Fibroblast of mammary gland (primary cell): ENCODE results near the gene PXMP2.

Source experiments
- DNase-seq: peaks from one replicate; pipeline ENCODE4 v3.0.0-alpha.2; 2010; ENCODE audit warnings: low read depth
- H3K4me3 ChIP-seq: 2 replicates; pipeline ENCODE4 v1.5.1; 2011; ENCODE audit warnings: low read depth, mild to moderate bottlenecking, low read length, moderate library complexity; ENCODE audit not compliant: control insufficient read depth
- CTCF ChIP-seq: conservative IDR thresholded peaks from 2 replicates; pipeline ENCODE4 v1.5.1; 2011; ENCODE audit warnings: low read depth, low read length, inconsistent platforms; ENCODE audit not compliant: control insufficient read depth, insufficient read depth

Gene PXMP2

GRCh38 chr12:132740313-132740646 is 52.9 kb downstream of the PXMP2 start:
- no peak for TF ChIP-seq CTCF

DNA sequence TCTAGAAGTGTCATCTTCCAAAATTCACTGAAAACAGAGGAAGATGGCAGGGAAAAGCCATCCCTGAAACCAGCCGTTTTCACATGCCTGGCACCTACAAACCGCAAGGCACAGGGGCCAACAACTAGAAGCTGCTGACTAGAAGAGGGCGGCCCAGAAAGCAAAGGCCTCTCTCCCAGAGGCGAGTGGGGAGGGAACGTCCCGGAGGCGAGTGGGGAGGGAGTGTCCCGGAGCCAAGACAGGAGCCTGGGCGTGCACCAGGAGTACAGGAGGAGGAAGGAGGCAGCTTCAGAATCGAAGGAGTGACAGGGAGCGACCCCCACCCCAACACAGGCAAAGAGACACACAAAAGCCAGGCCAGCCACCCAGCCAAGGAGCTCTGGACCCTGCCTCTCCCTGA is 53.3 kb downstream of the PXMP2 start:
- H3K4me3 ChIP-seq: no peak overlapping the region
- no peak for TF ChIP-seq CTCF
- no peak for DNase-seq

More at GRCh38 chr12:132740313-132740646, 52.9 kb downstream of the PXMP2 start:
- no peak for DNase-seq
- H3K4me3 ChIP-seq: no peak overlapping the region

- no peak for TF ChIP-seq CTCF
- DNase-seq: no peak
Observed at GRCh38 chr12:132741620-132742019, 54.2 kb downstream of the PXMP2 start.

GRCh38 chr12:132743831-132744230 is 56.4 kb downstream of the PXMP2 start:
- no peak for DNase-seq
- no peak overlapping the region for H3K4me3 ChIP-seq
- no peak for TF ChIP-seq CTCF

More at GRCh38 chr12:132741620-132742019, 54.2 kb downstream of the PXMP2 start:
- H3K4me3 ChIP-seq: no peak overlapping the region

DNA sequence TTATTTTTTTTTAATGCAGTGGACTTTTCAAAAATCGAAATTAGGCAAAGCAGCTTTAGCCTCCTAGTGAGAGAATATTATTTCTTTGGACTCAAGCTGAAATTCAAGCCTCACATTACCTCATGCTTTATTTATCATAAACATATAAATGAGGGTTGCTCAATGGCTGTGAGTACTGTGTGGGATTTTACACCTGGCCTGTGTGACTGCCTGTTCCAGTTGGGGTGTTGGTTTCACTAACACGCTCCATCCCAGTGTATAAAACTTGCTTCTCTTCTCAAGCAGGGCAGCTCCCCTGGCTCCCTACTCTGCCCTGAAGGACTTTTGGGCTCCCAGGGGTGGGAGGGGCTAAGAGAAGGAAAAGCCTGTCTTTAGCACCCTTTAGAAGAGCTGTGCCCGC is 59.2 kb downstream of the PXMP2 start:
- no peak for TF ChIP-seq CTCF
- no peak overlapping the region for H3K4me3 ChIP-seq
- no peak for DNase-seq

- TF ChIP-seq CTCF: no peak
Observed at GRCh38 chr12:132747395-132747794, 60.0 kb downstream of the PXMP2 start.

DNA sequence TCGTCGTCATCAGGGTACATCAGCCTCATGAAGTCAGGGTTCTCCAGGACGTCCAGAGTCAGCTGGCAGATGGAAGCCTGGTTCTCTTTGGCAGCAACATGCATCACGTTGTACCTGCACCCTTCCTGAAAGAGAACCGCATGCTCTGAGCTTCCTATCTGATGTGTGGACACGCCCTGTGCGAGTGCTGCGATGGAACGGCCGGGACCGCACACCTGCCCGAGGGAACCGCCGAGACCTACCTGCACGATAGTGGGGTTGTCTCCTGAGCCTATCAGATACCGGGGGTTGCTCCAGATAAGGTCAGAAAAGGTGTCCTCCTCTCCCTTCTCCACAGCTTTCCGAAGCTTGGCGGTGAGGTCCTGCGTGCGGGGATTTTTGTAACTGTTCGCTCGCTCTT is 60.5 kb downstream of the PXMP2 start:
- no peak for DNase-seq
- TF ChIP-seq CTCF: no peak
- H3K4me3 ChIP-seq: no peak overlapping the region

More at GRCh38 chr12:132747395-132747794, 60.0 kb downstream of the PXMP2 start:
- no peak for DNase-seq
- H3K4me3 ChIP-seq: no peak overlapping the region
